HG03060 (cell line): ENCODE data around the gene ABCA12.

Experiments
- ATAC-seq: cut with Tn5 transposase; IDR thresholded peaks from one replicate; pipeline ENCODE4 v1.9.1; 2021; ENCODE audit warnings: low read depth, moderate number of reproducible peaks; ENCODE audit not compliant: unreplicated experiment

The ABCA12 gene

DNA sequence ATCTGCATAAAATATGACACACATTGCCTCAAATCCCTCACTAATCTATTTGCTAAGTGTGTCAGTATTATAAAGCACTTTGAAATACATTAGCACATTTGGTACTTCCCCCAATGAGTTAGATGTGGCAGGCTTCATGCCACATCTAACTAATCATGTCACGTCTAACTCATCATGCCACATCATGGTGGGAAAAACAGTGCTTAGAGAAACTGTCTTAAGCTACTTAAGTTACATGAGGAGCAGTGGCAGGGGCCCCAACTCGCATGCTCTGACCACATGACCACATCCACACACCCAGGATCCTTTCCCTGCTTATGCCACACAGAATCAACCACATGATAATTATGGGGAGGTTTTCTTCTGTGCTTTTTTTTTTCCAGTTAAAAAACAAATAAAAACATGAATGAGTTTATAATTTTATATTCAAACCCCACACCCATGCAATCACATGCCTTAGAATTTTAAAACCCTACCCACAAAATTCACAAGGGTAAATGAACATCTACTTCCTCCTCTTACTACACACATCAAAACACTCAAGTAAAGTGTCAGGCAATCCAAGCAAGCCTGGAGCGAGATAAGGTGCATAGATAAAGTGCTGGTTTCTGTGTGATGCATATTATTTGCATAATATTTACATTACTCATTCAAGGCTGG is 1.6 kb downstream of the ABCA12 start:
- peak; percentile 42 for ATAC-seq

DNA sequence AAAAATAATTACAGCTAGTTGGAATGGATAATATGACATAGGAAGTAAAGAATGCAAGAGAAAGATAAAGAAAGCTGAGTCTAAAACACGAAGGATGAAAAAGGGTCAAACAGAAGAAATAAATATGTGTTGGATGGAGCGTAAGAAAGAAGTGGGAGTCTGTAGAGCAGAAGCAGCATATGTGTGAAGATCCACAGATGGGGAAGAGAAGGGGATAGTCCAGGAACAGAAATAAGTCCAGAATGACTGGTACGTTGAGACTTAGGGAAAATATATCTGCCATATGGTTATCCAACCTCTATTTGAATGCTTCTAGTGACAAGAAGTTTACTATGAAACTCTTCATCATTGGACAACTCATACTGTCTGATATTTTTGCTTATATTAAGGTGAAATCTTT is 18.0 kb downstream of the ABCA12 start:
- no peak for ATAC-seq

DNA sequence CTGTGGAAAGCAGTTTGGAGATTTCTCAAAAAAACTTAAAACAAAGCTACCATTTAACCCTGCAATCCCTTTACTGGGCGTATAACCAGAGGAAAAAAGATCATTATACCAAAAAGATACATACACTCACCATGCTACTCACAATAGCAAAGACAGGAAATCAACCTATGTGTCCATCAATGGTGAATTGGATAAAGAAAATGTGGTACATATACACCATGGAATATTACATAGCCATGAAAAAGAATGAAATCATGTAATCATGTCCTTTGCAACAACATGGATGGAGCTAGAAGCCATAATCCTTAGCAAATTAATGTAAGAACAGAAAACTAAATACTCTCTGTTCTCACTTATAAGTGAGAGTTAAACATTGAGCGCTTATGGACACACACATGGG is 18.6 kb downstream of the ABCA12 start:
- ATAC-seq, result no peak

DNA sequence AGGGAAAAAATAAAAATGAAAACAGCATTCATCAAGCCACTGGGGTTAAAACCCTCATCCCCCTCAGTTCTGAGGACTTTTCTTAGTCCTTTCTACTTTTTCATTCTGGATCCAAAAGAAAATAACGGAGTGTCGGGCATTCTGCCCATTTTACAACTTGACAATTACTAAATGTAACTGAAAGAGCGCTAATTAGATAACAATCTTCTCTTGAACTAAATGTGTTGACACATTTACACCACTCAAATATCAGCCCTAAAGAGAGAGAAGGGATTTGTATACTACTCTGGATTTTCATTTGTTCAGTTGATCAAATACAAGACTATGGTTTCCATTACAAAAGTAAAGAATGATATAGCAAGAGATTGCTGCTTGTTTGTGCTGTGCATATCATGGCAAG is 27.5 kb downstream of the ABCA12 start:
- ATAC-seq, result no peak

DNA sequence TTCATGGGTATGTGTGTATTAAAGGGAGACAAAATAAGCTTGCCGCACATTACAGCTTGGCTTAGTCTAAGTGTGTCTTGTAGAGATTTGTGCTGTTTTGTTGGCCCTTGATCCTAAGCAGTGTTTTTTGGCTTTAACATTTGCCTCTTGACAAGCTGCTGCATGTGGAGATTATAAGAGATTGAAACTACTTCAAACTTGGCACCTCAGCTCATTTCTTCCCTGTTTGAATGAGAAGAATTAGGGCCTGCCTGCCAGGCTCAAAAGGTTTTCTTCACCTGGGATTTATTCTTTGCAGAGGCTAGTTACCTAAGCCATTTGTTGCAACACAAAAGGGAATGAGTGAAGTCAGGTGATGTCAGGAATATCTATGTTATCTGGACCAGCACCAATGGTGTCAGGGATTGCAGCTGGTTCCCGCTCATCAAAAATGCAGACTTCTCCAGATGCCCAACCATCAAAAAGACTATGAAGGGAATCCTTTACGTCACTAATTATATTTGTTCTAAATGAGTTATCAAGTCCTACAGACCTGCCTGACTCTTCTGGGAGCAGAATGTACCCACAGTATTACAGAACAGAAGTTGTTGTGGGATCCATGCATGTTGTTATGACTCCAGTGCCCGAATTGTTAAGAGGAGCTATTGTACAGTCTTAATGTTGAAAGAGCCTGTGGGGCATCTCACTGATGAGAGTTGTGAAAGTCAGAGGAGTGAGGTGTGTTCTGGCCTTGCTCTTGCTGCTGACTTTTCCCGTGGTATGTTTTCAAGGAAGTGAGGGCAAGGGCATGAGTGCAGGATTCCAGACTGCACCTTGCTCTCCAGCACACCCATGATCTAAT is 31.0 kb downstream of the ABCA12 start:
- no peak for ATAC-seq

DNA sequence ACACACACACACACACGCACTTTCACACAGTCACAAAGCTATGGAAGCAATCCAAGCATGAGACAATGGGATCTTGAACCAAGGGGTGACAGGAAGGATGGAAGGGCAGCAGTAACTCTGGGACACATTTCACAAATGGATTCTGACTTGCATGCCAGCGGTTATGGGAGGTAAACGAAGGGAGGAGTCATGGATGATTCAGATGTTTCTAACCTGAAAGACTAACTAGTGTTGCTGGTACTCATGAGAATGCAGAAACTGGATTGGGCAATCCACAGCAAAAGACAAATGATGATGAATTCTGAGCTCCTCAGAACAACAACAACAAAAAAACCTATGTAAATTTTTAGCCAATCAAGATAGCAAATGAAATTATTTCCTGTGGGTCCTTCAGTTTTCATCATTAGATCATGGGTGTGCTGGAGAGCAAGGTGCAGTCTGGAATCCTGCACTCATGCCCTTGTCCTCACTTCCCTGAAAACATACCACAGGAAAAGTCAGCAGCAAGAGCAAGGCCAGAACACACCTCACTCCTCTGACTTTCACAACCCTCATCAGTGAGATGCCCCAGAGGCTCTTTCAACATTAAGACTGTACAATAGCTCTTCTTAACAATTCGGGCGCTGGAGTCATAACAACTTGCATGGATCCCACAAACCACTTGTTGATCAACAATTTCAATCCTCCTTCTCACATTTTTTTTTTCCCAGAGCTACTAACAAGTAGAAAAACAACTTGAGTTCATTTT is 32.6 kb downstream of the ABCA12 start:
- ATAC-seq, result no peak

DNA sequence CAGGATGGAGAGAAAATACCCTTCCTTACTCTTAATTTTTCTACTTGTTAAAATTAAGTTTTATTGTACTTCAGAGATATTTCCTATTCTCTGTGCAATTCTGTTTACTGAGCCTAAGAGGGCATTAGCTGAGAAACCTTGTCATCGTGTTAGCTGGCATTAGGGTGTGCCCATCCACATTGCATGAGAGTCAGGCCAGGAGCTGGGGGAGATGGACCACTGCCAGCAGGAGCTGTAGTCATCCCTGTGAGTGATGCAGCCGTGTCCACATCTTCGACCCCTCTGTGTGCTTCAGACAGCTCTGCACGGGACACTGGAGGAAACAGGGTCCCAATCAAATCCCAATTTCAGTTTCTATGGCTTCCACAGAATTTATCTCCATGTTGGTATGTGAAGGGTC is 34.2 kb downstream of the ABCA12 start:
- no peak for ATAC-seq

DNA sequence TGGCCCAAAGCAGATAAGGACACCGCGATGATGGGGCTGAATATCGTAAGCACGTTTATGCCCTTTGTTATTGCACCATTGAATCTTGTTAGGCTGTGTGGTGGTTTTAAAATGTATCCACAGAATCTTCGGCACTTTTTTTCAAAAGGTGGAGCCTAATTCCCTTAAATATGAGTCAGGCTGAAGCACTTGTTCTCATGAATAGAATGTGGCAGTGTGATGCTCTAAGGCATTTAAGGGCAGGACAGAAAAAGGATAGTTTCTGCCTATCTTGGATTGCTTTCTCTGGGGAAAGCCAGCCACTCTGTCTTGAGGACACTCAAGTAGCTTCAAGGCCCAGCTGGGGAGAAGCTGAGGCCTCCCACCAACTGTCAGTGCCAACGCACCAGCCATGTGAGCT is 39.6 kb downstream of the ABCA12 start:
- no peak for ATAC-seq

DNA sequence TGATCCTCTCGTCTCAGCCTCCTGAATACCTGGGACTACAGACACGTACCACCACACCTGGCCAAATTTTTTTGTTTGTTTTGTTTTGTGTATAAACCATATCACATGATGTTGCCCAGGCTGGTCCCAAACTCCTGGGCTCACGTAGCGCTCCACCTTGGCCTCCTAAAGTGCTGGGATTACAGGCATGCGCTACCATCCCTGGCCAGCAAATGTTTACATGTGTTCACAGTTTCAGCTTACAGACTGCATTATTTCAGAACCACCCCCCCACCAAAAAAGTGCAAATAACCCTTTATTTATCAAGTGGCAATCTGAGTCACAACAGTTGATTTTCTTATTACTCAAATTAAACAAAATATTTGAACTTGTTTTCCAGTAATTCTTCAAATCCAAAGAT is 54.3 kb downstream of the ABCA12 start:
- no peak for ATAC-seq

DNA sequence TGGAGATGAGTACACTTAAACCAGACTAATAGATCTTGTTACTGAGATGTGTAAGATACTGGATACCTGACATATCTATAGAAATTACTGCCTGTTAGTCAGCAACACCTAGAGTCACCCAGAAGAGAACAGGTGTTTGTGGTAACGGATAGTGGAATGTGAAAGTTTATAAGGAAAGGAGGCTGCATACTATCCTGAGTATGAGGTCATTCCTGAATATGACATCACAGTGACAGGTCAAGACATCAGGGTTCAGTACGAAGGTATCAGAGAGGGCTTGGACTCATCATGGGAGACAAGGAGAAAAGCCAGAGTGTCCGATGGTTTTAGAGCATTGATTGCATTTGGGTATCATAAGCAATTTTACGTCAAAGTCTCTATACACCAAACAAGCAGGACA is 55.3 kb downstream of the ABCA12 start:
- no peak for ATAC-seq

DNA sequence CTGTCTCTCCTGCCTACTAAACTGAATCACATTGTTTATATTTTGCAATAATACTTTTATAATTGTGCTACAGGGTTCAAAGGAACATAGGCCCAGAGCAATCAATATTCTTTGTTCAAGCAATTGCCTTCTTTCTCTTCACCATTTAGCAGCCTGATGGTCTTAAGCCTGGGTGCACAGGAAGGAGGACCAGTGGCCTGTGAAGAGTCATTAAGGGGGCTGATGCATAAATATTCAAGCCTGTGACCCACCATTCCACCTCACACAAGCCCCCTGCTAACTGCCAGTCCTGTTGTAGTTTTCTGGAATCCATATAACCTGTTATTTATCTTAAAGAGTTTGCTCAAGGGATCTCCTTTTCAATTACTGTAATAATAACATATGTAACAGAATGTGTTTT is 56.0 kb downstream of the ABCA12 start:
- ATAC-seq, result no peak

DNA sequence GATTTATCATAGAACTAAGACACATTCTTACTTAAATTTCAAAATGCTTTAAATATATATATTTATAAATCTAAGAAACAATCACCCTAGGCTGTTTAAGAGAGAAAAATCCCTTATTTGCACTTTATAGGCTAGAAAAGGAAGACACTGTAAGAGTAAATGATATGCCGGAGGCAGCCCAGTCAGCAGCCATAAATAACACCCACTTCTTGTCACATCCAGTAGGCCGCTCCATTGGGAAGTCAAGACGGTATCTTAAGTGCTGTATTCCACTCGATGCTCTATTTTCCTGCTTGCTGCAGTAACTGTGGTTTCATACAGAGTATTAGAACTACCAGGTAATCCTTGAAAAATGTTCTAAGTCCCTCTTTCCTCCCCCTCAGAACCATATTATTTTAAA is 57.9 kb downstream of the ABCA12 start:
- ATAC-seq, result no peak

DNA sequence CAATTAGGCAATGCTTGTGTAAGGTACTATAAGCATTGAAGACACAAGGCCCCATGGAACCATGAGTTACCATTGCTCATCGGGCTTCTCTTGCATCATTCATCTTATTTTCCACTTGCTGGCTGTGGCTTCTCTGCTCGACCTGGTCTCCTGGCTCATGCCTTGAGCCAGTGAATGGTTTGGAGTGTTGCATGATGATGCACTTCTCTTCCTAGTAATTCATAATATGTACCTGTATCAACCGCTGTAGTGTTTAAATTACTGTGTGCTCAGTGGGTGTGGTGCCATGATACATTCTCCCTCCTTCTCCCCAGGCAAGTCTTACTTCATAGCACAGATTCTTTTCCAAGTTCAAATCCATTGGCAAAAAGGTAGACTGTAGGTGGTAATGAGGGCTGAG is 66.8 kb downstream of the ABCA12 start:
- no peak for ATAC-seq

DNA sequence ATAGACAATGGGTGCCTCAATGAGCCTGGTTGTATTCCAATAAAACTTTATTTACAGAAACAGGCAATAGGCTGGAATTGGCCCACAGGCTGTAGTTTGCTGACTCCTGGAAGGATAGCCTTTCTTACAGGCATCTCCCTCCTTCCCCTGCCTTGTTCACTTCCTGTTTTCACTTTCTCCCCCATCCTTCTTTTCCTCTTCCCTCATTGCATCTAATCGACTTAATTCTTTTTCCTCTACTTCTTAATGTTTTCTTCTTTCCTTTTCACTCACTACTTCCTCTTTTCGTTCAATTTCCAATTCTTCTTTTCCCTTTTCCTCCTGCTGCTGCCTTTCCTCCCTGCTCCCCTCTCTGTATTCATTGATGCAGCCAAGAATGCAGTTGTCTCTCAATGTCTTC is 70.0 kb downstream of the ABCA12 start:
- no peak for ATAC-seq

DNA sequence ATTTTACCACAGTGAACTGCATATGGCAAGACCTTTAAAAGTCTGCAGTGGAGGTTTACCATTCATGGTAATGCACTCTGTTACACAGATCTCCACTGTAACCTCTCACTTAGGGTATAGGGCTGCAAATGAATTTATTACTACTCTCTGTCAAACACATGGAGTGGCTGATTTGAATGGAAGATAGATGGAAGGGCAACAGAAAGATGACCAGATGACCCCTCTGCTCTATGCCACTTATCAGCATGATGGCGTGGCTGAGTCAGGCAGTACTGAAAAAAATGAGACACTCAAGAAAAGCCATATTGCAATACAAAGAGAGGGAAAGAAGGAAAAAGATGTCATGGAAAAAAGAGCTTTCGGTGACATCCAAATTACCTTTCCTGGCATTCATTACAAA is 72.3 kb downstream of the ABCA12 start:
- ATAC-seq, result no peak

DNA sequence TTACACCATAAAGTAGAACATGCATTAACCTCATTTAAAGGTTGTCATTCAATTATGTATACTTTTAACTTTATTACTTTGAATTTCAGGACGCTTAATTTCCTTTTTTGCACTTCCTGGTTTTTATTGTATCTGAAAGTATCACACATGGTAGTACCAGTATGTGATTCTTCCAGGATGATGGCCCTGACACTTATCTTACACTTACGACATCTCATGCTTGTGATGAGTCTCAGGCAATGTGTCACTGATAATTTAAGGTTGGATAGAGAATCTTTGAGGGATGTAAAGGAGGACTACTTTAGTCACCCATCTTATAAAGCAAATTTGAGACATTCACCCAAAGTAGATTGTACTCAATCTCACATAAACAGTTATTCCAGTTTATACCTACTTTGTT is 74.9 kb downstream of the ABCA12 start:
- ATAC-seq, result no peak

DNA sequence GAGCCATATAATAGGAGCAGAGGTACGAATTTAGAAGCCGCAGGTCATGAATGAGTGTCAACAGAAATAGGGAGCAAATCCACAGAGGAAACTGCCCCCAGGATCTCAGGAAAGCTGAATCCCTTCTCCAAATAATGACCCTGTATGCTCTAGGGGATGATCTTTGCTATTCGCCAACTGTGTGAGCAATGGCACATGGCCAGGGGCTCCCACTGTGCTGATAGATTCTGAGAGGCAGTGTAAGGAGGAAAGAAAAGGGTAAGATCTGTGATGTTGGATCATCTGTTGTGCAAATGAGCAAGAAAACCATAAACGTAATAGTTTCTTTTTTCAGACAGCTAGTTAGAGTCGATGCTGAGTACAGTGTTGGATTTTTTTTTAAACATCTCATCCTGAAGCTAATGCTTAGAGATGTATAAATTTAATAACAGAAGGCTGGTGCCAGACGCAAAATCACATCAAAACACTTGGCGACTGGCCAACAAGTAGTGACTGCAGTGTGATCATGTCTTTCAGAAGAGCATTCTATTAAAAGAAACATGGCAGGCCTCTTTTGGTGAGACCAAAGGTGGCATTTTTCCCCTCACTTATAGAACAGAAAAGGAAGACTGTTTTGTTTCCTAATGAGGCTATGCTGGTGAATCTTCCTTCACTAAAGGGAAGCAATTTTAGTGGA is 77.4 kb downstream of the ABCA12 start:
- ATAC-seq, result no peak

DNA sequence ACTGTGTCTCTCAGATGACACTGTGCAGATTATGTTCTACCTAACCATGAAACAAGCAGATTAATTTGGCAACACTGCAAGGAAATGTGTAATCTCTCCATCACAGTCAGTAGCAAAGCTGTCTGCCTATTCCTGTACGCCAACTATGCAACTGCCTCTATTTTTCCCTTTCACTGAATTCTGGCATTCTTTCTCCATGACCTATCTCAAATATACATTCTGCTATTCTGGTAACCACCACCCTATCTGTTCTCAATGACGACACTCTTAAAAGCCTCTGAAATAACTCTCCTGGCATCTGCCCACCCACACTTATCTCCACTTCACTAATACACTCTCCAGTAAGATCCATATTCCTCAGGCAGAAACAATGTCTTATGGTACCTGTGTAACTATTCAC is 78.7 kb downstream of the ABCA12 start:
- no peak for ATAC-seq

DNA sequence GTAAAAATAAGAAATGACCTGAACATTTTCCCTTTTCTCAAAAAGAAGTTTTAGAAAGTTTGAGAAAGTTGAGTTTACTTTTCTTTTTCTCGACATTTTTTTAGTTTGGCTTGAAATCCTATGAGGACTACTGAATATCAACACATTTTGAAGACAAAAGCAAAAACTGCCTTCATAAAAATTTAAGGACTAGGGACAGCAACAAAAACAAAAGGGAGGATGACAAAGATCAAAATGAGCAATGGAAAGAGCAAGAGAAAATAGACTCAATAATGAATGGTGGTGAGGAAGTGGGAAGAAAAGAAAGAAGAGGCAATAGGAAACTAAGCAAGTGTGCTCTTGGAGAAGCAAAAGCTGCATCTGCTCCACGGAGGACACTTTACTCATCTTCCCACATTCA is 82.5 kb downstream of the ABCA12 start:
- ATAC-seq, result no peak

DNA sequence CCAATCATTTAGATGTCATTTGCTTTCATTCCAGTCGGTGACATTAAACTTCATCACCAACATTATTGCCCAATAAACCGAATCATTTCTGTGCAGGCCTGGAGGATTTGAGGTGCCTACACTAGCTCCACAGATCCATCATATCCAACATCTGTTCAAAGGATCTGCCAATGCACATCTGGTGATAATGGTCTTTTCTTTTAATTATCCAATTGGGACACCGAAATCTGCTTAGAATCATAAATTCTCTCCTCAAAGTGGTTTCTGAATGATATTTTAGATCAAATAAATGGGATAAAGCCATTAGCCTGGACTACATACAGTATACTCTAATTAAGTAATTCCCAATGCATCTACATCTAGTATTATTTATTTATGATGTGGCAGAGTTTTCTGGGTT is 85.6 kb downstream of the ABCA12 start:
- ATAC-seq, result no peak

DNA sequence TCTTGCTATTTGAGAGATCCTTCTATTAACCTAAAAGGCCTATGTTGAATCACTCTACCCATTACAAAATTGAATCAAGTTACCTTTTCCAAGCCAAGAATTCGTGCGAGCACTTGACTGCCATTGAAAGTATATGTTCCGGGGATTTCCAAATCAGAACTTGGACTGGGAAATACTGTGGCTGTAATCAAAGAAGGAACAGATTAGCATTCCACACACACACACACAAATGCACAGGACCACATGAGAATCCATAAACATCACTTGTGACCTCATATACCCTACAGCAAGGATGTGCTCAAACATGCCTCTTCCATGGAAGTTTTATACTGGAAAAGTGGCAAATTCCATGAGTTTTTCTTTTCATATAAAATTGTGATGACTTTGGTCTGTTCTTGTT is 86.0 kb downstream of the ABCA12 start:
- no peak for ATAC-seq
